Measurements from ENCODE around the gene CNP.

- no peak for TF ChIP-seq CTCF (IDR thresholded peaks at IDR 0.05)
- TF ChIP-seq POLR2A (IDR thresholded peaks at IDR 0.05): no peak
- no peak for TF ChIP-seq EP300 (IDR thresholded peaks at IDR 0.05; ENCODE audit: low read depth)
Measured at GRCh38 chr17:42026857-42027589, 60.4 kb downstream of the CNP start.
